Activated naive CD4-positive, alpha-beta T cell treated with anti-CD3 and anti-CD28 coated beads, Interleukin-2, amount 50 U/mL, for 72 hours (primary cell): Measurements from ENCODE around the gene BMERB1. TPM values are rescaled to one million over a fixed set of nuclear protein-coding genes. Genes with fewer than 3 reads are reported as not detected.

ENCODE experiments used
- ATAC-seq, 2 donors: fragments of 150-1000 bp; cut with Tn5 transposase; 2 replicates each; pipeline ENCODE4 v1.10.0; 2021; ENCODE audit warnings: mild to moderate bottlenecking in 2 of 2, moderate library complexity in 2 of 2
- DNase-seq, 2 donors: peaks; one replicate each; pipeline ENCODE4 v3.0.0; 2021 to 2022; ENCODE audit warnings: low spot score in 2 of 2
- H3K27ac Mint-ChIP-seq, 2 donors: one replicate each; pipeline ENCODE4 v1.8.0; 2022; ENCODE audit warnings: mild to moderate bottlenecking in 2 of 2, mixed read lengths in 2 of 2
- H3K36me3 Mint-ChIP-seq, 2 donors: one replicate each; pipeline ENCODE4 v1.8.0; 2022; ENCODE audit warnings: mixed read lengths in 2 of 2
- H3K9me3 Mint-ChIP-seq, 2 donors: one replicate each; pipeline ENCODE4 v1.8.0; 2022; ENCODE audit warnings: mixed read lengths in 2 of 2
- total RNA-seq, 2 donors: library from RNA; stranded (reverse); gene quantifications; one replicate each; pipeline ENCODE4 v1.2.3, GENCODE V29; 2022

BMERB1 gene
- total RNA-seq, 2 donors from 2014 or later = 5.8 to 20.2 TPM

DNA sequence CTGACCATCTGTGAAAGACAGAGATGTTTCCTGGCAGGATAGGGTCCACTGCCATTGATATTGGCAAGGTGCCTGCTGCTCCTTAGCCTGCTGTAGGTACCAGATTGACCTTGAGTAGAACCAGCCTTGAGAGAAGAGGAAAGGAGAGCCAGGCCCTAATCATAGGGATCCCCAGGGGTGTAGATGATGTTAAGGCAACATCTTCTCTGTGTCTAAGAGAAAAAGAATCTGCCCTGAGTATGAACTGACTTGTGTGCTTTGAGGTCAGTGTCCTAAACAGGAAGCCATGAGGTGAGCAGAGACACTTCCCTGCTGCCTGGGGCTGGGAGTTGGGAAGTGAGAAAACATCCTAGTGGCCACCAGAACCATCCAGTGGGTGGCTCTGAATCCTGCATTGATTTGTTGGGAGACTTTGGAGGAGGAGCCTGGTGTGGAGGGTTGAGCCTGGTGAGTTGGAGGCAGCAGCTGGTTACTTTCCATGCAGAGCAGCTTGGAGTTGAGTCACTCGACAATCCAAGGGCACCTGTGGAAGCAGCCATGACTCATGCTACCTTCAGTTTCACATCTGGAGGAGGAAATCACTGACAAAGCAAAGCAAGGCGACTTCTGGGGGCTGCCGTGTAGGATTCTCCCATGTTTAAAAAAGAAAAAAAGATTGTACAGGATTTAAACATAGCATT, 47.8 kb downstream of the BMERB1 start:
- H3K27ac Mint-ChIP-seq = peak overlapping the region; percentile 66 to 74
- peak; percentile 49 to 72 for DNase-seq
- peak; percentile 89 to 99 for ATAC-seq
- H3K9me3 Mint-ChIP-seq = peaks cover 4 to 13% of the 10 kb centered on the region in 2 donors
- H3K36me3 Mint-ChIP-seq = peaks cover 0 to 39% of the 10 kb centered on the region in 2 donors

DNA sequence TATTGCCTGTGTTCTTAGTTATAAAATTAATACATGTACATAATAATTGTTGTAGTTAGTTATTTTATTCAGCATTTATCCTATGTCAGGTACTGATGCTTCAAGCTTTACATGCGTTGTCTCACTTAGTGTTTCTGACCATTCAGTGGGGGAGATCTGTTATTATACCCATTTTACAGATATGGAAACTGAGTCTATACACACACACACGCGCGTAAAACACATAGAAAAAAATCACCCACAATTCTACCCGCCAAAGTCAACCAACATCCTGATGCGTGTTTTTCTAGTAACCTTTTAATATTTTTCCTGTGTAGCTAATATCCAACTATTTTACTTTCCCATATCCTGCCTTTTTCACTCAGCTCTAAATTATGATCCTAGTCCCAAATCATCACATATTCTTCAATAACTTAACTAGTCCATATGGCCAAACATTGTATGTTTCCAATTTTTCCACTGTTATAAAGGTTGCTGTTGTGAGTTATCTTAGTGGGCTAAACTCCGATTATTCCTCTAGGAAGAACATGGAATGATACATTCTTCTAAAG, 48.4 kb downstream of the BMERB1 start:
- peaks cover 0 to 32% of the 10 kb centered on the region in 2 donors for H3K36me3 Mint-ChIP-seq
- DNase-seq (no peak), ATAC-seq (no peak)
- peak overlapping the region; percentile 66 to 74 for H3K27ac Mint-ChIP-seq
- peaks cover 4 to 12% of the 10 kb centered on the region in 2 donors for H3K9me3 Mint-ChIP-seq

DNA sequence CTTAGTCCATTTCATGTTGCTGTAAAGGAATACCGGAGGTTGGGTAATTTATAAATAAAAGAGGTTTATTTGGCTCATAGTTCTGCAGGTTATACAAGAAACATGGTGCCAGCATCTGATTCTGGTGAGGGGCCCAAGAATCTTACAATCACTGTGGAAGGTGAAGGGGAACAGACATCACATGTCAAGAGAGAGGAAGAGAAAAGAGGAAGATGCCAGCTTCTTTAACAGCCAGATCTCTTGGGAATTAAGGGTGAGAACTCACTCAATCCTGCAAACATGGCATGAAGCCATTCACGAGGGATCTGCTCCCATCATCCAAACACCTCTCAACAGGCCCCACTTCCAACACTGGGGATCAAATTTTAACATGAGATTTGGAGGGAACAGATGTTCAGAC, 49.5 kb downstream of the BMERB1 start:
- peaks cover 4 to 12% of the 10 kb centered on the region in 2 donors for H3K9me3 Mint-ChIP-seq
- DNase-seq (no peak), ATAC-seq (no peak)
- peak overlapping the region in 1 of 2 donors; percentile 22 for H3K27ac Mint-ChIP-seq
- peaks cover 0 to 24% of the 10 kb centered on the region in 2 donors for H3K36me3 Mint-ChIP-seq

DNA sequence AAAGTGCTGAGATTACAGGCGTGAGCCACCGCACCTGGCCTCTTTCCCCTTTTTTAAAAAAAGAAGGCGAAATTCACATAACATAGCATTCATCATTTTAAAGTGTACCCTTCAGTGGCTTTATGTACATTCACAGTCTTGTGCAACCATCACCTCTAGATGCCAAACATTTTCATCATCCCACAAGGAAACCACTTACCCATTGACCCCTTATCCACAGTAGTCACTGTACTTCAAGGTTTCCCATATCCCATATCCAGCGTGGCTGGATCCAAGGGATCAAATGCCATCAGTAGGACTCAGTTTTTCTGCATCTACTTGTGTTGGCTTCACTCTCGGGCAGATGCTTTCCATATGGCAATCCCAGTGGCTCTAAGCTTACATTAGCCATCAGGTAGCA, 50.3 kb downstream of the BMERB1 start:
- H3K9me3 Mint-ChIP-seq = peaks cover 4 to 12% of the 10 kb centered on the region in 2 donors
- peaks cover 0 to 22% of the 10 kb centered on the region in 2 donors for H3K36me3 Mint-ChIP-seq
- H3K27ac Mint-ChIP-seq = peak overlapping the region in 1 of 2 donors; percentile 22
- DNase-seq (no peak), ATAC-seq (no peak)

DNA sequence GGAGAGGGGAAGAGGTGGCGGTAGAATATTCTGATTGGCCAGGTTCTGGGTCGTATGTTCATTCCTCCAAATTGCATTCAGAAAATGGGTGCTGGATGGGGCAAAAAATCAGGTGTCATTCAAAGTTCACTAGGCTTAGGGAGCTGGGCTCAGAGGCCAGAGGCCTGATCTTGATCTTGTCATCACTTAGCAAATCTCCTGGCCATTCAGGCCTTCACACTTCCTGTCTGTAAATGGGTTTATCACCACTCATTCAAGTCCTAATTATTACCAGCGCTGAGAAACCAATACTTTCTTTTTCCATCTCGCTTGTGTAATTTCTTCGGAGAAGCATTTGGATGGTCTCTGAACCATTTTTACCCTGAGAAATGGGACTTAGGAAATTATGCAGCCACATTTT, 50.8 kb downstream of the BMERB1 start:
- no peak for DNase-seq
- H3K27ac Mint-ChIP-seq = no peak overlapping the region
- peaks cover 0 to 22% of the 10 kb centered on the region in 2 donors for H3K36me3 Mint-ChIP-seq
- ATAC-seq = no peak
- H3K9me3 Mint-ChIP-seq = peaks cover 4 to 12% of the 10 kb centered on the region in 2 donors

DNA sequence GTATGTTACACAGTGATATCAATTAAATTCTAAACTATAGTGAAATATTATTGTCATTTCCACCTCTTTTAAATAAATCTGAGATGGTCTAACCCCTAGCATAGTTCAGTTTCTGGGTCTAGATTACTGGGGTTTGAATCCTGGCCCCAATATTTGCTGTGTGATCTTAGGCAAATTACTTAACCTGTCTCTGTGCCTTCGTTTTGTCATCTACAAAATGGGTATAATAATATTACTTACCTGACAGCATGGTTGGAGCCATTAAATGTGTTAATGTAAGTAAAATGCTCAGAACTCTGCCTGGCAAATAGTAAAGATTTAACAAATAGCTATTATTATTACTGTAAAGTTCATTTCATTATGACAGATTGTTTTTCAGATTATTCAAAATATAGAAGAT, 52.3 kb downstream of the BMERB1 start:
- ATAC-seq = no peak
- no peak for DNase-seq
- Mint-ChIP-seq H3K9me3 (peaks cover 4 to 12% of the 10 kb centered on the region in 2 donors), H3K36me3 (peaks cover 0 to 29% of the 10 kb centered on the region in 2 donors), H3K27ac (no peak overlapping the region)

DNA sequence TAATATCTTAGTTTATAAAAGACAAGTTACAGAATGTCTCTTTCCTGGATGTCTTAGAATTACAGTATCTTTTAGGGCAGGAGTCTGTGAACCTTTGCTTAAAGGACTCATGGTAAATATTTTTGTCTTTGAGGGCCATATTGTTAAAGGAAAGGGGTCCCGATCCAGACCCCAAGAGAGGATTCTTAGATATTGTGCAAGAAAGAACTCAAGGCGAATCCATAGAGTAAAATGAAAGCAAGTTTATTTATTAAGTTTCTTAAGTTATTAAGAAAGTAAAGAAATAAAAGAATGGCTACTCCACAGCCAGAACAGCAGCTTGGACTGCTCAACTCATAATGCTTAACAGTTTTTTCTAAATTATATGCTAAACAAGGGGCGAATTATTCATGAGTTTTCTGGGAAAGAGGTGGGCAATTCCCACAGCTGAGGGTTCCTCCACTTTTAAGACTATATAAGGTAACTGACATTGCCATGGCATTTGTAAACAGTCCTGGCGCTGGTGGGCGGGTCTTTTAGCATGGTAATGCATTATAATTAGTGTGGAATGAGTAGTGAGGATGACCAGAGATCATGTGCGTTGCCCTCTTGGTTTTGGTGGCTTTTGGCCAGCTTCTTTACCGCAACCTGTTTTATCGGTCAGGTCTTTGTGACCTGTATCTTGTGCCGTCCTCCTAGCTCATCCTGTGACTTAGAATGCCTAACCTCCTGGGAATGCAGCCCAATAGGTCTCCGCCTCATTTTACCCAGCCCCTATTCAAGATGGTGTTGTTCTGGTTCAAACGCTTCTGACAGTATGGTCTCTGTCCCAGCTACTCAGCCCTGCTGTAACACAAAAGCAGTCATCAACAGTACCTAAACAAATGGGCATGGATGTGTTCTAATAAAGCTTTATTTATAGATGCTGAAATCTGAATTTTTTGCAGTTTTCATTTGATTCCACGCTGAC, 53.2 kb downstream of the BMERB1 start:
- ATAC-seq = no peak
- H3K9me3 Mint-ChIP-seq = peaks cover 4 to 12% of the 10 kb centered on the region in 2 donors
- peak overlapping the region in 1 of 2 donors; percentile 89 for H3K27ac Mint-ChIP-seq
- peaks cover 0 to 29% of the 10 kb centered on the region in 2 donors for H3K36me3 Mint-ChIP-seq
- DNase-seq = no peak

DNA sequence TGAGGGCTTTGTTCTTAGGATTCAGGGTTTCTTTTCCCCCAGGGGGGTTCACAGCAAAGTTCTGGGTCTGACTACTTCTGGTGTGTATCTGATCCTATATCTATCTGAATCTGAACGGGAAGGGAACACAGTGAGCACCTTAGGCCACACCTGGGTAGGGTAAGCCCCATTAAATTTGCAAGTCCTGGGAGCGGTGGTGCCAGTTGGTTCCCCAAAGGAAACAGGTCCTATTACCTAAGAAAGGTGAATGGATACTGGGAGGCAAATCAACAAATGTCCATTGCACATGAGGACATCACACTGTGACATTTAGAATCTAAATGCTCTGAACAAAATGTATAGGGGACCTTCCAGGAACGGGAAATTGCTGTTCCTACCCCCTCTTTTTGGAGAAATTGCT, 54.6 kb downstream of the BMERB1 start:
- no peak for DNase-seq
- ATAC-seq = peak; percentile 21 to 34
- H3K36me3 Mint-ChIP-seq = peaks cover 0 to 29% of the 10 kb centered on the region in 2 donors
- H3K27ac Mint-ChIP-seq = peak overlapping the region; percentile 68 to 89
- H3K9me3 Mint-ChIP-seq = peaks cover 4 to 12% of the 10 kb centered on the region in 2 donors

DNA sequence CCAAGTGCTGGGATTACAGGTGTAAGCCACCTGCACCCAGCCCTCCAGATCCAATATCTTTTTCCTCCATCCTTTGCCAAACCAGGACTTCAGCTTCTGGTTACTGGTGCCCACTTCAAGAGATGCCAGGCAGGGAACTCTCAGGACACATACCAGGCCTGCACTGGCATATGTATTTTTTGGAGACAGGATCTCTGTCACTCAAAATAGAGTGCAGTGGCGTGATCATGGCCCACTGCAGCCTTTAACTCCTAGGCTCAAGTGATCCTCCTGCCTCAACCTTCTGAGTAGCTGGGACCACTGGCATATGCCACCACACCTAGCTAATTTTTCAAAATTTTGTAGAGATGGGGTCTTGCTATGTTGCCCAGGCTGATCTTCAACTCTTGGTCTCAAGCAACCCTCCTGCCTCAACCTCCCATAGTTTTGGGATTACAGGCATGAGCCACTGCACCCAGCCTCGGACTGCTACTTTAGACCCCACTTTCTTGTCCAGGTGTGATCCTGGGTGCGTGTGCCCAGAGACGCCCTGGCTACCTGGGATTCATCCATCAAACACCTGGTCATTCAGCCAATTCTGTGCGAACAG, 55.8 kb downstream of the BMERB1 start:
- peaks cover 0 to 6% of the 10 kb centered on the region in 2 donors for H3K9me3 Mint-ChIP-seq
- H3K36me3 Mint-ChIP-seq = peaks cover 0 to 19% of the 10 kb centered on the region in 2 donors
- ATAC-seq (no peak), DNase-seq (no peak)
- H3K27ac Mint-ChIP-seq = peak overlapping the region; percentile 66 to 89

DNA sequence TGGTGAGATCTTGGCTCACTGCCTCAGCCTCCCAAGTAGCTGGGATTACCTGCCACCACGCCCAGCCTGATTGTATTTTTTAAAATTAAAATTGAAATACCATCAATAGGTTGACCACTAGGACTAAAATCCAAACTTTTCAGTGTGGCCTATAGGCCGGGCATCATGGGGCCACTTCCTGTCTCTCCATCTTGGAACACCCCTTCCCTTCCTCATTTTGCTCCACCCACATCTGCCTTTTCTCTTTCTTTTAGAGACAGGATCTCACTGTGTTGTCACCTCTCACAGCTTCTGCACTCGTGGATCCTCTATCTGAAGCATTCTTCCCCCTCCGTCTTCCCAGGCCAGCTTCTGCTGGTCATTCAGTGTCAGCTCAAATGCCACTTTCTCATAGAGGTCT, 57.0 kb downstream of the BMERB1 start:
- H3K27ac Mint-ChIP-seq = peak overlapping the region in 1 of 2 donors; percentile 38
- DNase-seq = peak in 1 of 2 donors; percentile 20

DNA sequence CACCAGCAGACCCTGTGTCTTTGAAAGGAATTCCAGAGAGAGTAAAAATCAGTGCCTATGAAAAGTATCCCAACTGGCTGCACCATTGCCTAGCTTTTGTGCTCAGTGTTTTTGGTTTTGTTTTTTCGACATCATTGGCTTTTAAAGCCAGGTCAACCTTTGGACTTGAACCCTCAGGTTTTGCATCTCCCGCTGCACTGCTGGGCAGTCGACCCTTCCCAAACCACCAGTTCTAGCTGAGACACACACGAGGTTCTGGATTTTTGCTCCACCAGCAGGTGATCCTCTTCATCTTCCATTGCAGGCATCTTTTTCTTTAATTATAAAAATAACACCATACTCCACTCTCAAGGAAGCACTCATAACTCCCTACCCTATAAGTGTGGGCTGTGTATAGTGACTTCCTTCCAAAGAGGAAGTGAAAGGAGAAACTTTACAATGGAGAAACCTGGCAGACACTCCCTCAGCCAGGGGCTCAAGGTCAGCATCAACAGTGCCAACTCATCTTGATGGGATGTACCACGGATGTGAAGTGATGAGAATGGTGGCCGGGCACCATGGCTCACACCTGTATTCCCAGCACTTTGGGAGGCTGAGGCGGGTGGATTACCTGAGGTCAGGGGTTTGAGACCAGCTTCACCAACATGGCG, 57.8 kb downstream of the BMERB1 start:
- DNase-seq (no peak), ATAC-seq (no peak)
- H3K36me3 Mint-ChIP-seq = peaks cover 0 to 7% of the 10 kb centered on the region in 2 donors
- H3K9me3 Mint-ChIP-seq = peaks cover 6% of the 10 kb centered on the region in 2 donors
- peak overlapping the region in 1 of 2 donors; percentile 5 for H3K27ac Mint-ChIP-seq

More for the DNA sequence above, 57.0 kb downstream of the BMERB1 start:
- peaks cover 0 to 7% of the 10 kb centered on the region in 2 donors for H3K36me3 Mint-ChIP-seq
- H3K9me3 Mint-ChIP-seq = peaks cover 6% of the 10 kb centered on the region in 2 donors
- no peak for ATAC-seq

DNA sequence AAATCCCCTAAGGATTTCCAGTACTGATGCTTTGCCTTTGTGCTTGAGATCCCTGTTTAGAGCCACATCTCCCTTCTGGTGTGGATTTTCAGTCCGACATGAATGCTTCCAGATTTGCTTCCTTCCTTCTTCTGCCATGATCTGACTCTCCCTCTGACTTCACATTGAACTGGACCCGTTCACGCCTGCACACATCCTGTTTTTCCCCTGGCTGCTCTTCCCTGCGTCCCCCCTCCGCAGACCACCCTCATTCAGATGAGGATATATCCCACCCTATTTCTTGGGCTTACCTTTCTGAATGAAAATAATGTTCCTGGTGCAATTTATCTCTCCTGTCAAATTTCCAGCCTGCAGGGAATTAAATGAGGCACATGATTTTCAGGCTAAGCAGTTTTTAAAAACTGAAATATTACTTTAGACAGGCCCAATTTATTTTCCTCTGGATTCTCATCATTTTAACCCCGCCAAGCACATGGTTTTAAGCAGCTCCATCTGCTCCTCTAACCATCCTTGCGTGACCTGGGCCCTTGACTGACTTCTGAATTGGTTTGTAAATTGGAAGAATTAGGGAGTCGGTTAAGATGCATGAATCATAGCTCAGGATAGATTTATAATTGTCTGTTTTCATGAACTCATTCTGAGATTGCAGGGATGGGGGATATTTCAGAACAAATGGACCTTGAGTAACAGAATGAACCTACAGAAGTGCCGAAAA, 59.2 kb downstream of the BMERB1 start:
- ATAC-seq (no peak), DNase-seq (no peak)
- Mint-ChIP-seq H3K9me3 (peaks cover 6% of the 10 kb centered on the region in 2 donors), H3K27ac (peak overlapping the region in 1 of 2 donors; percentile 53), H3K36me3 (peaks cover 0 to 7% of the 10 kb centered on the region in 2 donors)

DNA sequence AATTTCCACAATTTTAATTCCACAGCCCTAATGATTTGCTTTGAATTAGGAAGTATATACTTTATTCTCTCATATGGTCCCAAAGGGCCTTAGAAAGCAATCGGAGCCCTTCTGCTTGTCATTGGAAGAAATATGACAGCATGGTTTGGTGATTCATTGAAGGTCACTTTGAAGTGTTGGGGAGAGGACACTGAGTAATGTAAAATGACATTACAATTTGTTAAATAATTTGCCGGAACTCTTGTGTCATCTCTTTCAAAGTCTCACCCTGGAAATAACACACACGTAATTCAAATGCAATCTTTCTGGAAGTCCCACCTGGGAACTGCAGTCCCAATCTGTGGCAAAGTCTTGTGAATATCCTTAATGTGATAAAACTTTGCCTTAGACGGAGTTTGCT, 59.8 kb downstream of the BMERB1 start:
- DNase-seq = no peak
- Mint-ChIP-seq H3K9me3 (peaks cover 6% of the 10 kb centered on the region in 2 donors), H3K36me3 (peaks cover 0 to 7% of the 10 kb centered on the region in 2 donors), H3K27ac (peak overlapping the region in 1 of 2 donors; percentile 53)
- ATAC-seq = peak; percentile 69 to 77

DNA sequence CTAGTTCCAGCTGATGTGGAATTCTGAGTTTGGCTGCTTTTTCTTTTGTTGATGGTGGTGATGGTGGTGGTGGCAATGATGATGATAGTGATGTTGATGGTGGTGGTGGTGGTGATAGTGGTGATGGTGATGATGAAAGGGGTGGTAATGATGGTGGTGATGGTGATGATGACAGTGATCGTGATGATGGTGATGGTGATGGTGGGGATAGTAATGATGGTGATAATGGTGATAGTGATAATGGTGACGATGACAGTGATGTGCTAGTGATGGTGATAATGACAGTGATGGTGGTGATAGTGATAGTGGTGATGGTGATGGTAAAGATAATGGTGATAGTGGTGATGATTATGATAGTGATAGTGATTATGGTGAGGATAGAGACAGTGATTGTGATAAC, 61.5 kb downstream of the BMERB1 start:
- H3K27ac Mint-ChIP-seq = no peak overlapping the region
- peak in 1 of 2 donors; percentile 21 for ATAC-seq
- H3K36me3 Mint-ChIP-seq = peaks cover 0 to 6% of the 10 kb centered on the region in 2 donors

DNA sequence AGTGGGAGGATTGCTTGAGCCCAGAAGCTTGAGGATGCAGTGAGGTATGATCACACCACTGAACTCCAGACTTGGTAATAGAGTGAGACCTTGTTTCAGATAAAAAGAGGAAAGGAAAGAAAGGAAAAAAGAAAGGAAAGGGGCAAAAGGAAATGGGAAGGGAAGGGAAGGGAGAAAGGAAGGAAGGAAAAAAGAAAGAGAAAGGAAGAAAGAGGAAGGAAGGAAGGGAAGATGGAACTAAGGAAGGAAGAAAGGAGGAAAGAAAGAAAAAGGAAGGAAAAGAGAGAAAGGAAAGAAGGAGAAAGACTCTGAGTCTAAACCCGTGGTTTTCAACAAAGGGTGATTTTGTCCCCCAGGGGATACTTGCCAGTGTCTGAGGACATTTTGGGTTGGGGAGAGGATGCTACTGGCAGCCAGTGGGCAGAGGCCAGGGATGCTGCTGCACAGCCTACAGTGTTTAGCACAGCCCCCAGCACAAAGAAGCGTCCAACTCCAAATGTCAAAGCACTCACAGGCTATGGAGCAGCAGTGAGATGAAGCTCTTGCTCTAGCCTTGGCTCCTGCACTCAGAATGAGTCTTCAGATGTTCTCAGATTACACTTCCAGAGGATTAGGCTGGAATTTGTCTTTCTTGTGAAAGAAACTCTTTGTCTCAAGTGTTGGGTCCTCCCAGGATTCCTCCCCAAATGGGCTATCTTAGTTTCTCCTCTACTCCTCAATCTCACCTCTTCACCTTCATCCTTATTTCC, 64.2 kb downstream of the BMERB1 start:
- H3K27ac Mint-ChIP-seq = no peak overlapping the region
- DNase-seq = no peak
- no peak for ATAC-seq
- H3K36me3 Mint-ChIP-seq = no peaks in the 10 kb centered on the region
- peaks cover 6% of the 10 kb centered on the region in 2 donors for H3K9me3 Mint-ChIP-seq

More for the DNA sequence above, 61.5 kb downstream of the BMERB1 start:
- H3K9me3 Mint-ChIP-seq = peaks cover 6% of the 10 kb centered on the region in 2 donors
- no peak for DNase-seq
